Activated T-cell treated with anti-CD3 and anti-CD28 coated beads, Interleukin-2, amount 50 U/mL, for 4 hours (primary cell): ENCODE results near the gene SLC1A4. TPM values are rescaled to one million over a fixed set of nuclear protein-coding genes. Genes with fewer than 3 reads are reported as not detected.
"Not testable (repeated sequence)": the region's sequence is repeated elsewhere in the genome, so short reads cannot be mapped to it uniquely, and the experiment has no call there.

Experiments
- ATAC-seq, 2 donors: fragments of 200-7000 bp; cut with Tn5 transposase; one replicate each; pipeline ENCODE4 v1.10.0; 2021
- DNase-seq: peaks from one replicate; pipeline ENCODE4 v3.0.0-alpha.2; 2020
- H3K27me3 Mint-ChIP-seq: one replicate; pipeline ENCODE4 v1.8.0; 2021; ENCODE audit warnings: low read depth, mixed read lengths
- H3K36me3 Mint-ChIP-seq: one replicate; pipeline ENCODE4 v1.8.0; 2022; ENCODE audit warnings: mixed read lengths; ENCODE audit not compliant: insufficient read depth
- H3K4me1 Mint-ChIP-seq: one replicate; pipeline ENCODE4 v1.8.0; 2021; ENCODE audit warnings: low read depth, mixed read lengths
- H3K4me3 Mint-ChIP-seq: one replicate; pipeline ENCODE4 v1.8.0; 2021; ENCODE audit warnings: mild to moderate bottlenecking, moderate library complexity, mixed read lengths
- H3K9me3 Mint-ChIP-seq: one replicate; pipeline ENCODE4 v1.8.0; 2021; ENCODE audit warnings: mixed read lengths
- total RNA-seq, 3 donors: library from RNA; stranded (reverse); gene quantifications; one replicate each; pipeline ENCODE4 v1.2.1, GENCODE V29; 2021

SLC1A4 gene
- total RNA-seq, 3 donors from 2014 or later = 6.2 to 16.7 (median 9.6) TPM

DNA sequence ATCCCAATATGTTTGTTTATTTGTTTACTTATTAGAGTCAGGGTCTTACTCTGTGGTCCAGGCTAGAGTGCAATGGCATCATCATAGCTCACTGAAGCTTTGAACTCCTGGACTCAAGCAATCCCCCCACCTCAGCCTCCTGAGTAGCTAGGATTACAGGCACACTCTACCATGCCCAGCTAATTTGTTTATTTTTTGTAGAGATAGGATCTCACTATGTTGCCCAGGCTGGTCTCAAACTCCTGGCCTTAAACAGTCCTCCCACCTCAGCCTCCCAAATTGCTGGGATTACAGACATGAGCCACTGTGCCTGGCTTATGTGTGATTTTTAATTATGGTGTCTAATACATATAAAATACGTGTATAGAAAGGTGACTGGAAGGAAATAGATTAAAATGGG is 31.1 kb downstream of the SLC1A4 start:
- not testable (repeated sequence) for ATAC-seq, DNase-seq, H3K9me3 Mint-ChIP-seq, H3K4me3 Mint-ChIP-seq, H3K27me3 Mint-ChIP-seq, H3K4me1 Mint-ChIP-seq
- H3K36me3 Mint-ChIP-seq = peaks cover 25% of the 10 kb centered on the region

DNA sequence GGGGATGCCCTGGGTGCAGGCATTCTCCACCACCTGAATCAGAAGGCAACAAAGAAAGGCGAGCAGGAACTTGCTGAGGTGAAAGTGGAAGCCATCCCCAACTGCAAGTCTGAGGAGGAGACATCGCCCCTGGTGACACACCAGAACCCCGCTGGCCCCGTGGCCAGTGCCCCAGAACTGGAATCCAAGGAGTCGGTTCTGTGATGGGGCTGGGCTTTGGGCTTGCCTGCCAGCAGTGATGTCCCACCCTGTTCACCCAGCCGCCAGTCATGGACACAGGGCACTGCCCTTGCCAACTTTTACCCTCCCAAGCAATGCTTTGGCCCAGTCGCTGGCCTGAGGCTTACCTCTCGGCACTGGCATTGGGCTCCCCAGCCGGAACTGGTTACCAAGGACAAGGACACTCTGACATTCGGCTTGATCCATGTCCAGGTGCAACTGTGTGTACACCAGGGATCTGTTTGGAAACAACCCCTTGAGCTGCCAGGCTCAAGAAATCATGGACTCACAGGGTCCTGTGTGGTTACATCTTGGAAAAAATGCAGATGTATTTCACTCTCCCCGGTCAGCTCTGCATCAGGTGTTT is 31.8 kb downstream of the SLC1A4 start:
- Mint-ChIP-seq H3K27me3 (no peaks in the 10 kb centered on the region), H3K9me3 (no peaks in the 10 kb centered on the region), H3K36me3 (peaks cover 25% of the 10 kb centered on the region), H3K4me1 (peaks cover 6% of the 10 kb centered on the region), H3K4me3 (no peak overlapping the region)
- DNase-seq (no peak), ATAC-seq (no peak)

- peaks cover 6% of the 10 kb centered on the region for H3K4me1 Mint-ChIP-seq
- DNase-seq (no peak), ATAC-seq (no peak)
- peaks cover 25% of the 10 kb centered on the region for H3K36me3 Mint-ChIP-seq
- no peaks in the 10 kb centered on the region for H3K27me3 Mint-ChIP-seq
- no peaks in the 10 kb centered on the region for H3K9me3 Mint-ChIP-seq
- H3K4me3 Mint-ChIP-seq = no peak overlapping the region
These were observed 32.5 kb downstream of the SLC1A4 start for GRCh38 chr2:65021709-65022108.

DNA sequence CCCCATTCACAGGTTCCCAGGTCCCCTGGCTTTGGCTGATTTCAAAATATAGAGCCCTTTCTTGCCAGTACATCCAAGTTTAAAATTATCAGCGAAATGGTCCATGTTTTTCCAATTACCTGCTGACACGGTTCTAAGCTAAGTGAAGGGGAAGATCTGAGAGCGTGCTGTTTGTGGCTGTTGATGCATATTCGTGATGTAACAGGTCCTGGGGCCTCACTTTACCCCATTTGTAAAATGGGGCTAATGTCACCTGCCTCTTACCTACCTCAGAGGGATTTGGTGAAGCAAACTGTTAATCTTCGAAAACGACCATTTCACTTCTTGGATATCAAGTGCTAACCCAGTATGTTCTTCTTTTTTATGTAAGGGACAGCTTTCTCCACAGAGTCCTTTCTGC is 33.0 kb downstream of the SLC1A4 start:
- Mint-ChIP-seq H3K4me1 (peaks cover 6% of the 10 kb centered on the region), H3K27me3 (no peaks in the 10 kb centered on the region), H3K9me3 (no peaks in the 10 kb centered on the region), H3K36me3 (peaks cover 25% of the 10 kb centered on the region), H3K4me3 (no peak overlapping the region)
- ATAC-seq = no peak
- DNase-seq = no peak

GRCh38 chr2:65023742-65024141 is 34.5 kb downstream of the SLC1A4 start:
- ATAC-seq = no peak
- Mint-ChIP-seq H3K4me3 (no peak overlapping the region), H3K4me1 (peaks cover 2% of the 10 kb centered on the region), H3K27me3 (no peaks in the 10 kb centered on the region), H3K9me3 (no peaks in the 10 kb centered on the region), H3K36me3 (peaks cover 15% of the 10 kb centered on the region)
- no peak for DNase-seq

- no peaks in the 10 kb centered on the region for H3K9me3 Mint-ChIP-seq
- ATAC-seq = no peak
- peaks cover 2% of the 10 kb centered on the region for H3K4me1 Mint-ChIP-seq
These were observed 35.1 kb downstream of the SLC1A4 start for GRCh38 chr2:65024149-65024829.

DNA sequence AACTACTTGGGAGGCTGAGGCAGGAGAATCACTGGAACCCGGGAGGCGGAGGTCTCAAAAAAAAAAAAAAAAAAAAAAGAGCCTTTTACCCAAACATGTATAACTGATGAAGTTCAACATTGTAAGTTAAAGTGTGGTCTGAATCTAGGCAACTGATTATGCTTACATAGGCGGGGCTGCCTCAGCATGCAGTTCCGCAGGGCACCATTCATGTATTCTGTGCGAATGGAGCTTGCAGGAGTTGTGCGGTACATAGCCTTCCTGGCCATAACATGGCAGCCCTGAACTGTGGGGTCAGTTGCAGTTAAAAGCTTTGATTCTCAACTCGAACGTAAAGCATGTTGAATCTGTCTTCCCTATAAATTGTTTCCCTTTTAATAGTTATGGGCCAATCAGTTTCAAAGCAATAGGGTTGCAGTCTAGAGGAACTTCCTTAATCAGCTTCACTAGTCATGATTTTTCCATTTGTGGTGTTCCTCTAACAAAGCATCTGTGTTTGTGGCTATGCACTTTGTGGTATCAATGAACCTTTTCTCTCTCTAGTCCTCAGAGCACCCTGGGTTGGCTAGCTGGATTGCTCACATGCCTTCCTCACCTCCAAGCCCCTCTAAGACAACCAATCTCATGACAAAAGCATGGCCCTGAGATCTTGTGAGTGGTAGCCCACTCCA is 36.4 kb downstream of the SLC1A4 start:
- Mint-ChIP-seq H3K4me3 (no peak overlapping the region), H3K9me3 (no peaks in the 10 kb centered on the region), H3K36me3 (peaks cover 10% of the 10 kb centered on the region), H3K4me1 (peaks cover 4% of the 10 kb centered on the region), H3K27me3 (no peaks in the 10 kb centered on the region)
- no peak for ATAC-seq
- no peak for DNase-seq

More at GRCh38 chr2:65024149-65024829, 35.1 kb downstream of the SLC1A4 start:
- Mint-ChIP-seq H3K4me3 (no peak overlapping the region), H3K27me3 (no peaks in the 10 kb centered on the region), H3K36me3 (peaks cover 10% of the 10 kb centered on the region)
- DNase-seq = no peak

- H3K4me1 Mint-ChIP-seq = peaks cover 10% of the 10 kb centered on the region
- ATAC-seq = no peak
These were observed 37.0 kb downstream of the SLC1A4 start for GRCh38 chr2:65026154-65026553.

DNA sequence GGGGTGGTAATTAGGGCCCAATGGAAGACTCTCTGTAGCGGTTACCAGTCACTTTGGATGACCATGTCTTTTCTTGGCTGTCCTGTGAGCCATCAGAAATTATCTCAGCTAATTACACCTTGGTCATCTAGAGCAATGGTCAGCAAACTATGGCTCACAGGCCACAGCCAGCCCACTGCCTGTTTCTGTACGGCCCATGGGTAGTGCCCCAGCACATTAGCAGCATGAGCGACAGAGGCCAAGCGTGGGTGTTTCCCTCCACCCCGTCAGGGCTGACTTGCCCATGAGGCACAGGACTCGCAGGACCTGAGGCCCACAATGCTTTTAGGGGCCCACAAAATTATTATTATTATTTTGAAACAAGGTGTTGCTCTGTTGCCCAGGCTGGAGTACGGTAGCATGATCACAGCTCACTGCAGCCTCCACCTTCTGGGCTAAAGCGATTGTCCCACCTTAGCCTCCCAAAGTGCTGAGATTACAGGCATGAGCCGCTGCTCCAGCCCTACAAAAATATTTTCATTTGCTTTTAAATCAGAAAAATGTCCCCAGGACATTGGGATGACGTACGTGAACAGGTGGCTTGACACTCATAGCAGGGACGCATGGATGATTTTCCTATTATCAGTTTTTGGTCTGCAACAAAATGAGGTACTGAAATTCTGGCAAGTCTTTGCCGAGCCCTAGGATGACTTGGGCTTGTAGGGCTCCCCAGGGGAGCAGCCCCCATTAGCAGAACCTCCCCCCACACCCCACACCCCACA is 37.7 kb downstream of the SLC1A4 start:
- H3K9me3 Mint-ChIP-seq = no peaks in the 10 kb centered on the region
- peaks cover 4% of the 10 kb centered on the region for H3K36me3 Mint-ChIP-seq
- no peak overlapping the region for H3K4me3 Mint-ChIP-seq
- peaks cover 17% of the 10 kb centered on the region for H3K4me1 Mint-ChIP-seq
- DNase-seq (no peak), ATAC-seq (no peak)
- no peaks in the 10 kb centered on the region for H3K27me3 Mint-ChIP-seq

More at GRCh38 chr2:65026154-65026553, 37.0 kb downstream of the SLC1A4 start:
- no peaks in the 10 kb centered on the region for H3K9me3 Mint-ChIP-seq
- no peaks in the 10 kb centered on the region for H3K27me3 Mint-ChIP-seq
- H3K36me3 Mint-ChIP-seq = peaks cover 10% of the 10 kb centered on the region
- no peak for DNase-seq
- no peak overlapping the region for H3K4me3 Mint-ChIP-seq

DNA sequence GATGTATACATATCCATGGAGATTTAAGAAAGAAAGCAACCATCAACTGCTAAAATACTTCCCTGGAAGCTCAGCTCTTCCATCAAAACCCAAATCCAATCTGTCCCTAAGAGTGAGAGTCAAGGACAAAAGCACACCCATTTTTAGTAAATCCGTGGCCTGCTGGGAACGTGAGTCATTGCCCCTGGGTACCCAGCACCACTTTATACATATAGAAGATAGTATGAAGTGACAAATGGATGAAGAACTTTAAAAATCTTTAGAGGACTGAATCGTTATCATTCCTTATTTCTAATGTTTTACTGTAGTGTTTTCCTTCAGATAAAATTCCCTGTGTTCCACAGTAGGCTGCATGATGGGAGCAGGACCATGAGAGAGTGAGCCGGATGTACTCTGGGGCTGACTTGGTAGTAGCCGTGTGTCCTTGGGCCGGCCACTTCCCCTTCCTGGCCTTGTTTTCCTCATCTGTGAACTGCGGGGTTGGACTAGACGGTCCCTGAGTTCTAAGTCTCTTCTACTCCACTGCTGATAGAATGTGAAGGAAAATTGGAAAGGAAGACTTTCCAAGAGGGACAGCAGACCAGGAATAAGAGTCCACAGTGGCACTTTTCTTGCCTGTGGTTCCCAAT is 38.5 kb downstream of the SLC1A4 start:
- ATAC-seq (no peak), DNase-seq (no peak)
- H3K27me3 Mint-ChIP-seq = no peaks in the 10 kb centered on the region
- peaks cover 25% of the 10 kb centered on the region for H3K4me1 Mint-ChIP-seq
- peaks cover 3% of the 10 kb centered on the region for H3K36me3 Mint-ChIP-seq
- H3K9me3 Mint-ChIP-seq = no peaks in the 10 kb centered on the region
- H3K4me3 Mint-ChIP-seq = no peak overlapping the region

GRCh38 chr2:65030476-65031332 is 41.5 kb downstream of the SLC1A4 start:
- Mint-ChIP-seq H3K4me3 (no peak overlapping the region), H3K9me3 (no peaks in the 10 kb centered on the region)
- ATAC-seq = no peak

GRCh38 chr2:65031341-65032018 is 42.3 kb downstream of the SLC1A4 start:
- H3K4me3 Mint-ChIP-seq = peak overlapping the region; percentile 63
- peaks cover 23% of the 10 kb centered on the region for H3K4me1 Mint-ChIP-seq
- no peaks in the 10 kb centered on the region for H3K27me3 Mint-ChIP-seq
- no peak for DNase-seq
- H3K9me3 Mint-ChIP-seq = no peaks in the 10 kb centered on the region
- H3K36me3 Mint-ChIP-seq = peaks cover 3% of the 10 kb centered on the region
- peak; percentile 69 to 74 for ATAC-seq

More at GRCh38 chr2:65030476-65031332, 41.5 kb downstream of the SLC1A4 start:
- H3K27me3 Mint-ChIP-seq = no peaks in the 10 kb centered on the region
- peaks cover 25% of the 10 kb centered on the region for H3K4me1 Mint-ChIP-seq
- peaks cover 3% of the 10 kb centered on the region for H3K36me3 Mint-ChIP-seq
- no peak for DNase-seq
